NK-92 (cell line): Measurements from ENCODE around the gene LEFTY2.
A peak's percentile ranks its signal among the peaks of the same experiment; 100 is the strongest.
"Not testable (repeated sequence)": the region's sequence is repeated elsewhere in the genome, so short reads cannot be mapped to it uniquely, and the experiment has no call there.

Experiments
- DNase-seq: peaks from one replicate; lab custom pipeline; 2025; ENCODE audit not compliant: unreplicated experiment; lab: John Stamatoyannopoulos, UW

Gene LEFTY2

DNA sequence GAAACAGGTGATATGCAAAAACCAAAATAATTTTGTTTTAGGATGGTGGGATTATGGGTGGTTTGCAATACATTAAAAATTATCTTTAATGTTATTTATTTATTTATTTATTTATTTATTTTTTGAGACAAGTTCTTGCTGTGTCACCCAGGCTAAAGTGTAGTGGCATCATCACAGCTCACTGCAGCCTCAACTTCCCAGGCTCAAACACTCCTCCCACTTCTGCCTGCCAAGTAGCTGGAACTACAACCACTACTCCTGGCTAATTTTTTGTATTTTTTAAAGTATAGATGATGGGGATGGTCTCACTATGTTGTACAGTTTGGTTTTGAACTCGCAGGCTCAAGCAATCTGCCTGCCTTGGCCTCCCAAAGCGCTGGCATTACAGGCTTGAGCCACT, 10.5 kb downstream of the LEFTY2 start:
- DNase-seq: no peak

DNA sequence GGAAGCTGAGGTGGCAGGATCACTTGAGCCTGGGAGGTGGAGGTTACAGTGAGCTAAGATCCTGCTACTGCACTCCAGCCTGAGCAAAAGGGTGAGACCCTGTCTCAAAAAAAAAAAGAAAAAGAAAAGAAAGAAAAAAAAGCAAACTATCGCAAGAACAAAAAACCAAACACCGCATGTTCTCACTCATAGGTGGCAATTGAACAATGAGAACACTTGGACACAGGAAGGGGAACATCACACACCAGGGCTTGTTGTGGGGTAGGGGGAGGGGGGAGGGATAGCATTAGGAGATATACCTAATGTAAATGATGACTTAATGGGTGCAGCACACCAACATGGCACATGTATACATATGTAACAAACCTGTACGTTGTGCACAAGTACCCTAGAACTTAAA, 11.6 kb downstream of the LEFTY2 start:
- not testable (repeated sequence) for DNase-seq

- no peak for DNase-seq
These were observed 12.5 kb downstream of the LEFTY2 start for GRCh38 chr1:225928186-225929175.

- no peak for DNase-seq
These were observed 14.4 kb downstream of the LEFTY2 start for GRCh38 chr1:225926551-225927113.

DNA sequence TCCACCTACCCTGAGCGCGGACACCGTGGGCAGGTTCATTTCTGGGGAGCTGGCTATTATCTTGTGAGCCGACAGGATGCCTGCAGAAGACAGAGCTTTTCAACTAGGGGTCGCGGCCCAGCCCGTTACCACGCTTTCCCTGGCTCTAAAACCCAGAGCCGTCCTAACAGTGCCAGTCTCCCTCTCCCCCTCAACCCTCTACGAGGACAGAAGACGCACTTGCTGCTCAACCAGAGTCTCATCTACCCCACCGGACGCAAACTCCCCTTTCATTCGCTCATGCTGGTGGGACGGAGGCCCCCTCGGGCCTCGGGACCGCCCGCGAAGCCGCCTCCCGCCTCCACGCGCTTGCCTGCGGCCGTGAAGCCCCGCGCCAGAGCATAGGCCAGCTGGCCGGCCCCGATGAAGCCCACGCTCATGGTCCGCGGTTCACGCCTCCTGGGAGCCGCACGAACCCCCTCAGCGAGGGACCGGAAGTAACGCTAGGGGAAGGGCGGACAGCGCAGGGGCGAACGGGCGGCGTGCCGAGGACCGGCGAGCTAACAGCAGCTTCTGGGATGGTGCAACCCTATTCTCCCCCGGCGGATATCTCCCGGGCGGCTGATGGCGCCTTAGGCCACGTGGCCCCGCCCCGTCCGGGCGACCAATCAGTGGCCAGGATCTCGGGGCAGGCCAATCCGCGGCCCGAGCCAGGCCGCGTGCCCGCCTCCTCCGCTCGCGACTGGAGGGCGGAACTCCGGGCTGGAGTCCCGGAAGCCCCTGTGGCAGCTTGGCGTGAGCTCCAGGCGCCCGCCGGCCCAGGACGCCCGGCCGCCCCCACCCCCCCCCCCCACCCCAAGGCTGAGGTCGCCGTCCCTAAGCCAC, 17.1 kb downstream of the LEFTY2 start, which contains the start of gene PYCR2:
TSS of gene PYCR2 (minus strand) at position 559 of the 864 bp plus-strand sequence. CDS start at position 419, 140 bp downstream.
- DNase-seq: peak; percentile 56

DNA sequence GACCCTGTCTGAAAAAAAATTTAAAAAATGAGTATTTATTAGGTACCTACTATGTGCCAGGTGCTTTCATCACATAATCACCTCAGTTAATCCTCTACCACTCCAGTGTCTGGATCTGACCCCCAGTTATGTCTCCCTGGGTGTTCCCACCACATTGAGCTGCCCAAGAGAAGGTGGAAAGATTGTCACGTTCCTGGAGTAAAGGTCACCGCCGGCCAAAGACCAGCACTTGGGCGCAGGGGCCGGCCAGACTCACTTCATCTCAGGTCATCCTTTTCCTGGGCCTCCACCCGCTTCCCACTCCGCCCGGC, 17.7 kb downstream of the LEFTY2 start:
- no peak for DNase-seq

- no peak for DNase-seq
These were observed 19.0 kb downstream of the LEFTY2 start for GRCh38 chr1:225921734-225922709.

GRCh38 chr1:225919906-225920305, 21.1 kb downstream of the LEFTY2 start:
- no peak for DNase-seq

- no peak for DNase-seq
These were observed 22.7 kb downstream of the LEFTY2 start for GRCh38 chr1:225918280-225918679.

DNA sequence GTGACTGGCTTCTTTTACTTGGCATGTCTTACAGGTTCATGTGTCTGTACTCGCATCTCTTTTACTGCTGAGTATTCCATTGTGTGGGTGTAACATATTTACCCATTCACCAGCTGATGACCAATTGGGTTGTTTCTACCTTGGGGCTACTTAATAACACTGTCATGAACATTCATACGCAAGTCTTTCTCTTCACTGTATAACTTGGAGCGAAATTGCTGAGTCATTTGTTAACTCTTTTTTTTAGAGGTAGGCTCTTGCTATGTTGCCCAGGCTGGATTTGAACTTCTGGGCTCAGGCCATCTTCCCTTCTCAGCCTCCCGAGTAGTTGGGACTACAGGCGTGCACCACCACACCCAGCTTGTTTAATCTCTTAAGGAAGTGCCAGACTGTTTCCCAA, 23.5 kb downstream of the LEFTY2 start:
- DNase-seq: no peak

- DNase-seq: no peak
These were observed 23.9 kb downstream of the LEFTY2 start for GRCh38 chr1:225917101-225917500.

- DNase-seq: no peak
These were observed 25.5 kb downstream of the LEFTY2 start for GRCh38 chr1:225915538-225915991.

- no peak for DNase-seq
These were observed 26.1 kb downstream of the LEFTY2 start for GRCh38 chr1:225914947-225915346.

- DNase-seq: no peak
These were observed 26.6 kb downstream of the LEFTY2 start for GRCh38 chr1:225914391-225914790.

GRCh38 chr1:225911191-225912130, 29.6 kb downstream of the LEFTY2 start:
- no peak for DNase-seq

GRCh38 chr1:225909477-225909876, 31.5 kb downstream of the LEFTY2 start:
- no peak for DNase-seq

- DNase-seq: no peak
These were observed 32.2 kb downstream of the LEFTY2 start for GRCh38 chr1:225908773-225909172.

DNA sequence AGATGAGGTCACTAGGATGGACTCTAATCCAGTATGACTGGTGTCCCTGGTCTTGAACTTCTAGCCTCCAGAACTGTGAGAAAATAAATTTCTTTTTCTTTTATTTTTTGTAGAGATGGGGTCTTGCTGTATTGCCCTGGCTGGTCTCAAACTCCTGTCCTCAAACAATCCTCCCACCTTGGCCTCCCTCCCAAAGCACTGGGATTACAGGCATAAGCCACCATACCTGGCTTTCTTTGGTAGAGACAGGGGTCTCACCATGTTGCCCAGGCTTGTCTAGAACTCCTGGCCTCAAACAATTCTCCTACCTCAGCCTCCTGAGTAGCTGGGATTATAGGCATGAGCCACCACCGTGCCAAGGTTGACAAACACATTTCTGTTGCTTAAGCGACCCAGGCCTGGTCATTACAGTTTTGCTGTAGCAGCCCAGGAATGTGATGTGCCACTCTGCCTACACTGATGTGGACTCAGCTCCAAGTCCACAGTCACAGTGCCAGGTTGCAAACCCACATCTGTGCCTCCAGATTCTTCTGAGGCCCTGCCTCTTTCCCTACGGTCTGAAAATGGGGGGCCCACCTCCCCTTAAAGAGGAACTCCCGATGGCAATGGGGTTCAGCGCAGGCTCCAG, 32.9 kb downstream of the LEFTY2 start:
- no peak for DNase-seq

DNA sequence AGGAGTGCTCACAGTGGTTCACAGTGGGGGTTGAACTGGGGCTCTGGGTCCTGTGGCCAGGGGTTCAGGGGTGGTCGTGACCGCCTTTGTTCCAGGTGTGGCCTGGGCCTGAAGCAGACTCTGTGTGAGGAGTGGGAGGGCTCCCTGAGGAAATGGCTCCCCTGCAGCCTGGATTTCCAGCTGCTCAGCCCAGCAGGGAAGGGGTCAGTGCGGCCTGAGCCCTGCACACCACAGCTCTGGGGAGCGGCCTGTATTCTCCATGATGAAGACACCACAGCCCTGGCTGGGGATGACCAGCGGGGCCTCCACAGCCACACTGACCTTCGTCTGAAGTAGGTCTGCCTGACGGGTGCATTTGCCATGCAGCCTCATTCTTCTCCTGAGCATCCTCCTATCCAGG, 33.7 kb downstream of the LEFTY2 start:
- no peak for DNase-seq
